Measurements from ENCODE around the gene PRR35.

GRCh38 chr16:561957-562938 lies 2.1 kb downstream of the PRR35 start:
- TF ChIP-seq TARDBP (IDR thresholded peaks at IDR 0.05) (no peak), FOXA1 (IDR thresholded peaks at IDR 0.05) (no peak), HDGF (IDR thresholded peaks at IDR 0.05; ENCODE audit: borderline replicate concordance) (no peak), FOXM1 (IDR thresholded peaks at IDR 0.05; ENCODE audit: borderline replicate concordance) (no peak), ELF4 (IDR thresholded peaks at IDR 0.05) (no peak), PKNOX1 (IDR thresholded peaks at IDR 0.05) (no peak), NFRKB (IDR thresholded peaks at IDR 0.05) (no peak)
